A549 (cell line): ENCODE results near the gene SMTNL2. TPM values are rescaled to one million over a fixed set of nuclear protein-coding genes. Genes with fewer than 3 reads are reported as not detected.
A peak's percentile ranks its signal among the peaks of the same experiment; 100 is the strongest.

Experiments used
- ATAC-seq, 2 experiments: fragments of 200-7000 bp in 1 of 2; fragments of >200 bp in 1 of 2; cut with Nextera tagmentation in 1 of 2; cut with Tn5 transposase in 1 of 2; 3 replicates each; pipeline versions ENCODE4 v1.8.0 to v1.9.1; 2018 to 2020; ENCODE audit warnings: mild to moderate bottlenecking in 1 of 2, moderate library complexity in 1 of 2
- CTCF ChIA-PET: fragments of 300-600 bp; sonication (Branson Sonifier 250); formaldehyde crosslinking; extraction: SDS; loops from one replicate; lab custom pipeline; 2021; ENCODE audit warnings: antibody characterized with exemption, inconsistent platforms; lab: Yijun Ruan, JAX
- POLR2A ChIA-PET: fragments of 350-600 bp; formaldehyde crosslinking; extraction: SDS; loops from one replicate; lab custom pipeline; 2021; ENCODE audit warnings: antibody characterized with exemption, inconsistent platforms; lab: Yijun Ruan, JAX
- DNase-seq, 2 experiments: peaks; one replicate each; pipeline versions ENCODE4 v3.0.0 to v3.0.0-alpha.2; 2011 to 2016; ENCODE audit warnings: low read depth in 1 of 2, low spot score in 1 of 2
- FAIRE-seq: peaks from 2 replicates; lab custom pipeline; 2011; peaks lifted over from hg19 to GRCh38; lab: Jason Lieb, UNC
- H3K27ac ChIP-seq, 2 experiments: fragments of >200 bp; sonication (Bioruptor Twin); formaldehyde crosslinking; 3 replicates each; pipeline ENCODE4 v1.5.1; 2016 to 2017
- H3K4me1 ChIP-seq: fragments of >200 bp; sonication (Bioruptor Twin); formaldehyde crosslinking; 3 replicates; pipeline ENCODE4 v1.6.1; 2016
- H3K4me2 ChIP-seq: fragments of >200 bp; sonication (Bioruptor Twin); formaldehyde crosslinking; 3 replicates; pipeline ENCODE4 v1.6.1; 2016
- H3K4me3 ChIP-seq: fragments of >200 bp; sonication (Bioruptor Twin); formaldehyde crosslinking; 3 replicates; pipeline ENCODE4 v1.5.1; 2016
- H3K9me3 ChIP-seq: fragments of >200 bp; sonication (Bioruptor Twin); formaldehyde crosslinking; 3 replicates; pipeline ENCODE4 v1.6.1; 2016
- ATOH8 ChIP-seq: fragments of 250-450 bp; sonication (Bioruptor Pico); IDR thresholded peaks from 2 replicates; pipeline ENCODE4 v1.5.0; 2020; ENCODE audit warnings: low read depth, mild to moderate bottlenecking, moderate library complexity
- BCL3 ChIP-seq: fragments of >200 bp; sonication (Bioruptor Twin); formaldehyde crosslinking; IDR thresholded peaks from 3 replicates; pipeline ENCODE4 v1.6.1; 2016
- BHLHE40 ChIP-seq: IDR thresholded peaks from 2 replicates; pipeline ENCODE4 v1.6.1; 2012; ENCODE audit warnings: low read depth, low read length, inconsistent platforms
- E2F6 ChIP-seq: IDR thresholded peaks from 2 replicates; pipeline ENCODE4 v1.6.1; 2012; ENCODE audit warnings: low read depth, borderline replicate concordance
- EP300 ChIP-seq, 2 experiments: fragments of >200 bp; sonication (Bioruptor Twin); formaldehyde crosslinking; IDR thresholded peaks; 2 replicates in 1 of 2; 3 replicates in 1 of 2; pipeline ENCODE4 v1.6.1; 2016 to 2017
- ESRRA ChIP-seq: fragments of 150-350 bp; IDR thresholded peaks from 2 replicates; pipeline ENCODE4 v1.6.1; 2014; ENCODE audit warnings: mild to moderate bottlenecking, low read length, borderline replicate concordance
- FOSL2 ChIP-seq, 2 experiments: fragments of 450-650 bp in 1 of 2; fragments of >200 bp in 1 of 2; sonication (Bioruptor Twin) in 1 of 2; formaldehyde crosslinking; IDR thresholded peaks; 2 replicates each; pipeline versions ENCODE4 v1.5.0 to v1.6.1; 2016 to 2020; ENCODE audit warnings: mild to moderate bottlenecking in 1 of 2, moderate library complexity in 1 of 2
- GATA3 ChIP-seq: IDR thresholded peaks from 2 replicates; pipeline ENCODE4 v1.6.1; 2012; ENCODE audit warnings: borderline replicate concordance
- HDAC2 ChIP-seq: fragments of 200-600 bp; sonication (generic); IDR thresholded peaks from 2 replicates; pipeline ENCODE4 v1.6.1; 2016
- HEYL ChIP-seq: fragments of 250-450 bp; sonication (Bioruptor Pico); IDR thresholded peaks from 2 replicates; pipeline ENCODE4 v1.8.0; 2021; ENCODE audit warnings: mild to moderate bottlenecking, moderate library complexity
- JUN ChIP-seq, 2 experiments: fragments of >200 bp; sonication (Bioruptor Twin); formaldehyde crosslinking; IDR thresholded peaks; 2 replicates in 1 of 2; 3 replicates in 1 of 2; pipeline ENCODE4 v1.6.1; 2016 to 2017
- JUNB ChIP-seq: fragments of >200 bp; sonication (Bioruptor Twin); formaldehyde crosslinking; IDR thresholded peaks from 2 replicates; pipeline ENCODE4 v1.6.1; 2016
- MAX ChIP-seq: IDR thresholded peaks from 2 replicates; pipeline ENCODE4 v1.6.1; 2012
- MAZ ChIP-seq: fragments of 150-350 bp; IDR thresholded peaks from 2 replicates; pipeline ENCODE4 v1.6.1; 2014; ENCODE audit warnings: antibody characterized with exemption, low read depth, low read length, borderline replicate concordance
- MYC ChIP-seq: IDR thresholded peaks from 2 replicates; pipeline ENCODE4 v1.6.1; 2012; ENCODE audit warnings: mild to moderate bottlenecking, inconsistent platforms, low read length, improper control_type of control experiment, borderline replicate concordance
- PBX3 ChIP-seq: IDR thresholded peaks from 2 replicates; pipeline ENCODE4 v1.6.1; 2012
- REST ChIP-seq: fragments of 200-600 bp; sonication (generic); IDR thresholded peaks from 2 replicates; pipeline ENCODE4 v1.6.1; 2016; ENCODE audit warnings: antibody characterized with exemption, mild to moderate bottlenecking, moderate library complexity
- RFX5 ChIP-seq: fragments of 450-650 bp; IDR thresholded peaks from 2 replicates; pipeline ENCODE4 v1.7.1; 2014; ENCODE audit warnings: antibody characterized with exemption, mild to moderate bottlenecking, moderate library complexity
- RNF2 ChIP-seq: fragments of 200-600 bp; sonication (generic); IDR thresholded peaks from 2 replicates; pipeline ENCODE4 v1.6.1; 2016; ENCODE audit warnings: low read depth, mild to moderate bottlenecking, antibody characterized with exemption, moderate library complexity, borderline replicate concordance
- TFCP2L1 ChIP-seq: fragments of 250-450 bp; sonication (Bioruptor Pico); IDR thresholded peaks from 2 replicates; pipeline ENCODE4 v1.5.0; 2021; ENCODE audit warnings: mild to moderate bottlenecking
- ZFP36 ChIP-seq: fragments of 450-650 bp; IDR thresholded peaks from 2 replicates; pipeline ENCODE4 v1.6.1; 2014; ENCODE audit warnings: borderline replicate concordance; ENCODE audit not compliant: partially characterized antibody
- WGBS: methylation state at CpG from one replicate; pipeline ENCODE4 v1.1.6; 2017; ENCODE audit errors: missing lambda C conversion rate; 5-methylcytosine and 5-hydroxymethylcytosine counted together
- polyA plus RNA-seq, 4 experiments: library from polyadenylated mRNA; depleted of rRNA in 3 of 4; stranded (reverse); fragments of >200 nt; fragmentation: RNase III in 1 of 4; extraction: RNeasy Plus Mini Kit Qiagen cat#74134 plus additional on column Dnase treatment in 1 of 4; gene quantifications; 2 replicates in 3 of 4; 3 replicates in 1 of 4; pipeline ENCODE4 v1.2.3, GENCODE V29; 2011 to 2017

SMTNL2 gene
- polyA plus RNA-seq, 2 of the 4 experiments (the other 2 are of a cell fraction): 0.05 to 0.06 TPM

GRCh38 chr17:4617590-4618351 lies 33.4 kb downstream of the SMTNL2 start (continued):
- TF ChIP-seq PBX3 (no peak), MAZ (no peak)

- POLR2A ChIA-PET: interaction anchor here (0.6 kb wide), 1 partner anchor 242 kb away, joined by 3 read pairs; no protein-coding TSS in a partner anchor
- CTCF ChIA-PET: interaction anchor here (3.1 to 7.2 kb wide), 3 partner anchors 21 to 54 kb away, joined by 17 to 238 read pairs (median 58); no protein-coding TSS in a partner anchor
- TF ChIP-seq REST: no peak
- TF ChIP-seq BHLHE40: no peak
- no peak for TF ChIP-seq PBX3
- no peak for TF ChIP-seq GATA3
- no peak for TF ChIP-seq RNF2
- TF ChIP-seq RFX5: no peak
- TF ChIP-seq ESRRA: no peak
- TF ChIP-seq MYC: no peak
- no peak for TF ChIP-seq HDAC2
- no peak for TF ChIP-seq JUN (IDR thresholded peaks at IDR 0.05)
- TF ChIP-seq HEYL (CRISPR knock-in tag): no peak
Observed at GRCh38 chr17:4620531-4621101, 36.3 kb downstream of the SMTNL2 start.

GRCh38 chr17:4622375-4622774 lies 38.0 kb downstream of the SMTNL2 start:
- Histone ChIP-seq H3K9me3 (peaks cover 14% of the 10 kb centered on the region), H3K27ac (no peak overlapping the region), H3K4me3 (no peak overlapping the region), H3K4me1 (no peaks in the 10 kb centered on the region), H3K4me2 (no peak overlapping the region)
- WGBS: 76% methylated on average over 1 of the region's 1 CpG
- POLR2A ChIA-PET: no interaction called here
- DNase-seq (no peak), FAIRE-seq (peak; percentile 81)
- TF ChIP-seq E2F6 (no peak), ZFP36 (no peak), TFCP2L1 (no peak), EP300 (IDR thresholded peaks at IDR 0.05) (no peak), ESRRA (no peak), FOSL2 (IDR thresholded peaks at IDR 0.05) (no peak), FOSL2 (CRISPR knock-in tag; IDR thresholded peaks at IDR 0.05) (no peak), ATOH8 (CRISPR knock-in tag) (no peak), RFX5 (no peak), MAX (no peak), JUNB (no peak), BCL3 (no peak)
- TF ChIP-seq, all 56 proteins: peak for 0
- no peak for ATAC-seq
- CTCF ChIA-PET: interaction anchor here (1.1 to 7.2 kb wide), 5 partner anchors 10 to 55 kb away, joined by 4 to 238 read pairs (median 4); no protein-coding TSS in a partner anchor

More at GRCh38 chr17:4620531-4621101, 36.3 kb downstream of the SMTNL2 start:
- peaks cover 14% of the 10 kb centered on the region for H3K9me3 ChIP-seq
- FAIRE-seq: no peak
- no peak overlapping the region for H3K27ac ChIP-seq
- WGBS: 74% methylated on average over 4 of the region's 4 CpGs
- H3K4me3 ChIP-seq: no peak overlapping the region
- H3K4me1 ChIP-seq: no peaks in the 10 kb centered on the region
- ATAC-seq: no peak
- H3K4me2 ChIP-seq: no peak overlapping the region
- DNase-seq: no peak
